ENCODE data around the gene PID1.
"Not testable (repeated sequence)": the region's sequence is repeated elsewhere in the genome, so short reads cannot be mapped to it uniquely, and the experiment has no call there.

Gene PID1

DNA sequence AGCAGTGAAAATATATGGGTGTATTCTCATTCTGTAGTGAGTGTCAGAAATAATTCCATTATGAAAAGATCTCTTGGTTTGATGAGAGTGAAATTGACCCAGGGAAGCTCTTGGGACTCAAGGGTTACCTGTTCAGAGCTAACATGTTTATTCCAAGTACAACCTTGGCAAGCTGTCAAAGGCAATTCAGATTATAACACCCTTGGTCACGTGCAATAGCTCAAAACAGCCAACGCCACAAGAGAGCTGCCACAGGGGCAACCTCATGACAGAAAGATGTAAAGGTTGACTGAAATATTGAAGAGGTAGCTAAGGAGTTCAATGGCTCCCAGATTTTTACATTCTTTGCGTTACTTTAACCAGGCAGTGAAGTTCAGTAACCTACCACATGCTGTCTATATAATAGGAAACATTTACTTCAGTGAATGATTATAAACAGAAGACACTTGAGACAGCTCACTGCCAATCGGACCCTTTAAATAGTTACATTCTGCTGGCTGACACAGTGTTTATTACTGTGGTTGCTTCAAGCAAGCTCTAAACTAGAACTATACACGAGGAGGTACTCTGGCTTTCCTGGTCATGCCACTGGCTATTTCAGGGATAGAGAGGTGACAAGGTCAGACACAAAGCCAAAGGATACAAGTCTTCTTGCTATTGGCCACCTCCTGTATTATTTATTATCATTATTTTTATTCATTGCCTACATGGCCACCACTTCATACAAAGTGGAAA lies 187.3 kb downstream of the PID1 start:
- no peak overlapping the region for H3K4me3 ChIP-seq (ENCODE audit: extremely low read depth, insufficient read depth, low read length, poor library complexity, severe bottlenecking)
- no peaks in the 10 kb centered on the region for H3K9me3 ChIP-seq (ENCODE audit: control insufficient read depth, low read length)
- peaks cover 7% of the 10 kb centered on the region for H3K4me1 ChIP-seq (ENCODE audit: control insufficient read depth, insufficient read depth, low read length, poor library complexity, severe bottlenecking)
- no peaks in the 10 kb centered on the region for H3K36me3 ChIP-seq (ENCODE audit: control insufficient read depth, insufficient read depth, low read length)
- H3K27ac ChIP-seq (ENCODE audit: low read depth, low read length, severe bottlenecking) = no peak overlapping the region
- WGBS, 2 experiments (ENCODE audit: insufficient coverage in 2 of 2) = 92 to 93% methylated on average over 2 to 3 of the region's 5 CpGs

GRCh38 chr2:229081411-229081810 lies 189.7 kb downstream of the PID1 start:
- no peaks in the 10 kb centered on the region for H3K4me1 ChIP-seq (ENCODE audit: control insufficient read depth, insufficient read depth, low read length, poor library complexity, severe bottlenecking)
- no peaks in the 10 kb centered on the region for H3K36me3 ChIP-seq (ENCODE audit: control insufficient read depth, insufficient read depth, low read length)
- H3K27ac ChIP-seq (ENCODE audit: low read depth, low read length, severe bottlenecking) = no peak overlapping the region
- H3K4me3 ChIP-seq (ENCODE audit: extremely low read depth, insufficient read depth, low read length, poor library complexity, severe bottlenecking) = no peak overlapping the region
- no CpG with 5 or more reads among the region's 1 CpG for WGBS, 2 experiments (ENCODE audit: insufficient coverage in 2 of 2)
- no peaks in the 10 kb centered on the region for H3K9me3 ChIP-seq (ENCODE audit: control insufficient read depth, low read length)

DNA sequence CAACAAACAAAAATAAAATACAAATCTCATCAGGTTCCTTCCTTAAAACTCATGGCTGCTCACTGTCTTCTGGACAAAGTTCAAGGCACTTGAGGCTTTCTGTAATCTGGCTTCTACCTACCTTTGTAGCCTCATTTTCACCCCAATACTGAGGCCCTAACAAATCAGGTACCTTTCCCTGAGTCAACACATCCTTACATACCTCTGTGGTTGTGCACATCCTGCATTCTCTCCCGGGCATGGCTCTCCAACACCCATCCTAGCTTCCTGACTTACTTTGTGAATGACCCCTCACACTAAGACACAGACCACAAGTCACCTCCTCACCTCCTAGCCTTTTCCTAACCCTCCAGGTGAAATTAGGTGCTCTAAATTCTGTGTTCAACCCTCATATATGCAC lies 190.9 kb downstream of the PID1 start:
- H3K4me1 ChIP-seq (ENCODE audit: control insufficient read depth, insufficient read depth, low read length, poor library complexity, severe bottlenecking) = no peaks in the 10 kb centered on the region
- H3K36me3 ChIP-seq (ENCODE audit: control insufficient read depth, insufficient read depth, low read length) = no peaks in the 10 kb centered on the region
- WGBS, 2 experiments (ENCODE audit: insufficient coverage in 2 of 2) = 88 to 100% methylated on average over 1 of the region's 1 CpG
- H3K27ac ChIP-seq (ENCODE audit: low read depth, low read length, severe bottlenecking) = no peak overlapping the region
- H3K4me3 ChIP-seq (ENCODE audit: extremely low read depth, insufficient read depth, low read length, poor library complexity, severe bottlenecking) = no peak overlapping the region
- no peaks in the 10 kb centered on the region for H3K9me3 ChIP-seq (ENCODE audit: control insufficient read depth, low read length)

- not testable (repeated sequence) for H3K36me3 ChIP-seq (ENCODE audit: control insufficient read depth, insufficient read depth, low read length); H3K9me3 ChIP-seq (ENCODE audit: control insufficient read depth, low read length); H3K4me1 ChIP-seq (ENCODE audit: control insufficient read depth, insufficient read depth, low read length, poor library complexity, severe bottlenecking); H3K4me3 ChIP-seq (ENCODE audit: extremely low read depth, insufficient read depth, low read length, poor library complexity, severe bottlenecking); H3K27ac ChIP-seq (ENCODE audit: low read depth, low read length, severe bottlenecking)
- 100% methylated on average over 1 of the region's 2 CpGs for WGBS, 2 experiments (ENCODE audit: insufficient coverage in 2 of 2)
These were observed 194.2 kb downstream of the PID1 start for GRCh38 chr2:229076886-229077285.

- no peak overlapping the region for H3K27ac ChIP-seq (ENCODE audit: low read depth, low read length, severe bottlenecking)
- H3K4me1 ChIP-seq (ENCODE audit: control insufficient read depth, insufficient read depth, low read length, poor library complexity, severe bottlenecking) = no peaks in the 10 kb centered on the region
- H3K36me3 ChIP-seq (ENCODE audit: control insufficient read depth, insufficient read depth, low read length) = no peaks in the 10 kb centered on the region
- H3K4me3 ChIP-seq (ENCODE audit: extremely low read depth, insufficient read depth, low read length, poor library complexity, severe bottlenecking) = no peak overlapping the region
- WGBS, 2 experiments (ENCODE audit: insufficient coverage in 2 of 2) = no CpG with 5 or more reads among the region's 2 CpGs
- H3K9me3 ChIP-seq (ENCODE audit: control insufficient read depth, low read length) = no peaks in the 10 kb centered on the region
These were observed 197.2 kb downstream of the PID1 start for GRCh38 chr2:229073935-229074334.

- Histone ChIP-seq H3K4me3 (ENCODE audit: extremely low read depth, insufficient read depth, low read length, poor library complexity, severe bottlenecking) (no peak overlapping the region), H3K4me1 (ENCODE audit: control insufficient read depth, insufficient read depth, low read length, poor library complexity, severe bottlenecking) (no peaks in the 10 kb centered on the region), H3K36me3 (ENCODE audit: control insufficient read depth, insufficient read depth, low read length) (no peaks in the 10 kb centered on the region), H3K27ac (ENCODE audit: low read depth, low read length, severe bottlenecking) (no peak overlapping the region), H3K9me3 (ENCODE audit: control insufficient read depth, low read length) (no peaks in the 10 kb centered on the region)
- WGBS, 2 experiments (ENCODE audit: insufficient coverage in 2 of 2) = no CpG with 5 or more reads among the region's 5 CpGs
These were observed 199.7 kb downstream of the PID1 start for GRCh38 chr2:229071292-229071976.

- H3K4me3 ChIP-seq (ENCODE audit: extremely low read depth, insufficient read depth, low read length, poor library complexity, severe bottlenecking) = no peak overlapping the region
- H3K36me3 ChIP-seq (ENCODE audit: control insufficient read depth, insufficient read depth, low read length) = no peaks in the 10 kb centered on the region
- no peaks in the 10 kb centered on the region for H3K4me1 ChIP-seq (ENCODE audit: control insufficient read depth, insufficient read depth, low read length, poor library complexity, severe bottlenecking)
- H3K9me3 ChIP-seq (ENCODE audit: control insufficient read depth, low read length) = no peaks in the 10 kb centered on the region
- no peak overlapping the region for H3K27ac ChIP-seq (ENCODE audit: low read depth, low read length, severe bottlenecking)
- 100% methylated on average over 2 of the region's 4 CpGs for WGBS, 2 experiments (ENCODE audit: insufficient coverage in 2 of 2)
These were observed 204.9 kb downstream of the PID1 start for GRCh38 chr2:229066121-229066715.

- H3K9me3 ChIP-seq (ENCODE audit: control insufficient read depth, low read length) = no peaks in the 10 kb centered on the region
- H3K36me3 ChIP-seq (ENCODE audit: control insufficient read depth, insufficient read depth, low read length) = no peaks in the 10 kb centered on the region
- H3K4me3 ChIP-seq (ENCODE audit: extremely low read depth, insufficient read depth, low read length, poor library complexity, severe bottlenecking) = no peak overlapping the region
- 94 to 96% methylated on average over 2 of the region's 3 CpGs for WGBS, 2 experiments (ENCODE audit: insufficient coverage in 2 of 2)
- no peak overlapping the region for H3K27ac ChIP-seq (ENCODE audit: low read depth, low read length, severe bottlenecking)
- H3K4me1 ChIP-seq (ENCODE audit: control insufficient read depth, insufficient read depth, low read length, poor library complexity, severe bottlenecking) = no peaks in the 10 kb centered on the region
These were observed 206.3 kb downstream of the PID1 start for GRCh38 chr2:229064749-229065148.

GRCh38 chr2:229060147-229060546 lies 210.9 kb downstream of the PID1 start:
- Histone ChIP-seq H3K4me3 (ENCODE audit: extremely low read depth, insufficient read depth, low read length, poor library complexity, severe bottlenecking) (no peak overlapping the region), H3K9me3 (ENCODE audit: control insufficient read depth, low read length) (no peaks in the 10 kb centered on the region), H3K27ac (ENCODE audit: low read depth, low read length, severe bottlenecking) (no peak overlapping the region), H3K36me3 (ENCODE audit: control insufficient read depth, insufficient read depth, low read length) (no peaks in the 10 kb centered on the region), H3K4me1 (ENCODE audit: control insufficient read depth, insufficient read depth, low read length, poor library complexity, severe bottlenecking) (peaks cover 5% of the 10 kb centered on the region)

DNA sequence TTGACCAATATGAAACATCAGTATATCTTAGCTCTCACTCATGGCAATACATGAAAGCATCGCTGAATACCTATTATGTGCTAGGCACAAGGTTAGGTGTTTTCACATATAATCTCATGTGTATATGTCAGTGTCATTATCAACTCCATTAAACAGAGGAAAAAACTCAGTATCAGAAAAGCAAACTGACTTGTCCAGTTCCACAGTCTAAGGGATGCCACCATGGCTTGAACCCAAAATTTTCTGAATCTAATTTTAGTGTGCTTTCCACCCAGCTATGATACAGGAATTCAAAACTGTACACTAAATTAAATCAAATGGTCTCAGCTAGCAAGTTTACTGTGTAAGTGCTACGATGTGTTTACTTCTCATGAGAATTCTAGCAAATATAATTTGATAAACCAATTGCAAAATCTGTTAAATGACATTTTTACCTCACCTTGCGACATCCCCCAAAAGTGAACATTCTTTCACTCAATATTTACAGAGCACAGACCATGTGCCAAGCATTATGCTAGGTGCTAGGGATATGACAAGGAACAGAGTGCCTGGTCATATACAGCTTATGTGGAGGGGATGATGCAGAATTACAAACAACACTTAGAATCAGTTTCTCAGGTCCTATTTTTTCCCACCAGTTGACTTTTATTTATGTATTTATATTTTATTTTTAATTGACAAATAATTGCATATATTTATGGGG lies 211.6 kb downstream of the PID1 start:
- no CpG with 5 or more reads among the region's 3 CpGs for WGBS, 2 experiments (ENCODE audit: insufficient coverage in 2 of 2)
- H3K4me1 ChIP-seq (ENCODE audit: control insufficient read depth, insufficient read depth, low read length, poor library complexity, severe bottlenecking) = peaks cover 5% of the 10 kb centered on the region
- H3K9me3 ChIP-seq (ENCODE audit: control insufficient read depth, low read length) = no peaks in the 10 kb centered on the region
- H3K27ac ChIP-seq (ENCODE audit: low read depth, low read length, severe bottlenecking) = no peak overlapping the region
- no peaks in the 10 kb centered on the region for H3K36me3 ChIP-seq (ENCODE audit: control insufficient read depth, insufficient read depth, low read length)
- no peak overlapping the region for H3K4me3 ChIP-seq (ENCODE audit: extremely low read depth, insufficient read depth, low read length, poor library complexity, severe bottlenecking)

Measured in mesodermal cell (in vitro differentiated cells).